Hepatocyte (in vitro differentiated cells): Measurements from ENCODE around the gene ADGRV1.

ENCODE experiments used
- EZH2 ChIP-seq: fragments of 200-600 bp; sonication (generic); IDR thresholded peaks from 2 replicates; pipeline ENCODE4 v1.6.1; 2016; ENCODE audit warnings: antibody characterized with exemption, mild to moderate bottlenecking, borderline replicate concordance
- EZH2phosphoT487 ChIP-seq: fragments of 200-600 bp; sonication (generic); IDR thresholded peaks from one replicate; pipeline ENCODE4 v1.6.1; 2018; ENCODE audit warnings: antibody characterized with exemption, mild to moderate bottlenecking, low read depth, moderate library complexity; ENCODE audit not compliant: unreplicated experiment, severe bottlenecking
- TF ChIP-seq, protein P1 (sequence below): fragments of 200-600 bp; sonication (generic); IDR thresholded peaks from 2 replicates; pipeline ENCODE4 v1.5.1; 2016; ENCODE audit warnings: antibody characterized with exemption, mild to moderate bottlenecking; ENCODE audit not compliant: poor library complexity

DNA sequence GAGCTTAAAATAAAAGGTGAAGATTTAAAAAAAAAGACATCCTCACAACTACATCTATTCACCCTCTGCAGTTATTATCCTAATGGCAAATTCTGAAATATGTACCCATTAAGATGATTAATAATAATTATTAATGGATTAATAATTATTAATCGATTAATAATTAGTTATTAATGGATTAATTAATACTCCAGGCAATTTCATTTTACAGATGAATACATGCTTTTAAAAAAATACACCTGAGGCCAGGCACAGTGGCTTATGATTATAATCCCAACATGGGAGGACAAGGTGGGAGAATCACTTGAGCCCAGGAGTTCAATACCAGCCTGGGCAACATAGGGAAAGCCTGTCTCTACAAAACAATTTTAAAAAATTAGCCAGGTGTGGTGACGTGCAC is 642.1 kb downstream of the ADGRV1 start:
- TF ChIP-seq, protein P1, sequence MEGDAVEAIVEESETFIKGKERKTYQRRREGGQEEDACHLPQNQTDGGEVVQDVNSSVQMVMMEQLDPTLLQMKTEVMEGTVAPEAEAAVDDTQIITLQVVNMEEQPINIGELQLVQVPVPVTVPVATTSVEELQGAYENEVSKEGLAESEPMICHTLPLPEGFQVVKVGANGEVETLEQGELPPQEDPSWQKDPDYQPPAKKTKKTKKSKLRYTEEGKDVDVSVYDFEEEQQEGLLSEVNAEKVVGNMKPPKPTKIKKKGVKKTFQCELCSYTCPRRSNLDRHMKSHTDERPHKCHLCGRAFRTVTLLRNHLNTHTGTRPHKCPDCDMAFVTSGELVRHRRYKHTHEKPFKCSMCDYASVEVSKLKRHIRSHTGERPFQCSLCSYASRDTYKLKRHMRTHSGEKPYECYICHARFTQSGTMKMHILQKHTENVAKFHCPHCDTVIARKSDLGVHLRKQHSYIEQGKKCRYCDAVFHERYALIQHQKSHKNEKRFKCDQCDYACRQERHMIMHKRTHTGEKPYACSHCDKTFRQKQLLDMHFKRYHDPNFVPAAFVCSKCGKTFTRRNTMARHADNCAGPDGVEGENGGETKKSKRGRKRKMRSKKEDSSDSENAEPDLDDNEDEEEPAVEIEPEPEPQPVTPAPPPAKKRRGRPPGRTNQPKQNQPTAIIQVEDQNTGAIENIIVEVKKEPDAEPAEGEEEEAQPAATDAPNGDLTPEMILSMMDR = no peak
- TF ChIP-seq EZH2 (no peak), EZH2phosphoT487 (no peak)
